Endothelial cell (in vitro differentiated cells): ENCODE data around the gene MUC4. TPM values are rescaled to one million over a fixed set of nuclear protein-coding genes. Genes with fewer than 3 reads are reported as not detected.

ENCODE experiments used
- DNase-seq: peaks from one replicate; pipeline ENCODE4 v3.0.0; 2021; ENCODE audit warnings: low spot score
- H3K27ac Mint-ChIP-seq: one replicate; pipeline ENCODE4 v1.8.0; 2021; ENCODE audit warnings: mixed read lengths, inconsistent platforms; ENCODE audit not compliant: unreplicated experiment
- H3K27me3 Mint-ChIP-seq: one replicate; pipeline ENCODE4 v1.8.0; 2021; ENCODE audit warnings: mild to moderate bottlenecking, moderate library complexity, mixed read lengths, inconsistent platforms; ENCODE audit not compliant: unreplicated experiment
- H3K36me3 Mint-ChIP-seq: one replicate; pipeline ENCODE4 v1.8.0; 2021; ENCODE audit warnings: mild to moderate bottlenecking, low read depth, mixed read lengths, inconsistent platforms; ENCODE audit not compliant: unreplicated experiment
- H3K4me1 Mint-ChIP-seq: one replicate; pipeline ENCODE4 v1.8.0; 2021; ENCODE audit warnings: mild to moderate bottlenecking, mixed read lengths, inconsistent platforms; ENCODE audit not compliant: unreplicated experiment
- H3K4me3 Mint-ChIP-seq: one replicate; pipeline ENCODE4 v1.8.0; 2021; ENCODE audit warnings: mild to moderate bottlenecking, mixed read lengths, inconsistent platforms; ENCODE audit not compliant: unreplicated experiment
- H3K9me3 Mint-ChIP-seq: one replicate; pipeline ENCODE4 v1.8.0; 2021; ENCODE audit warnings: mixed read lengths, inconsistent platforms; ENCODE audit not compliant: unreplicated experiment
- CTCF ChIP-seq: fragments of 200-600 bp; sonication (generic); IDR thresholded peaks from one replicate; pipeline ENCODE4 v1.5.0; 2021; ENCODE audit warnings: antibody characterized with exemption; ENCODE audit not compliant: unreplicated experiment
- long read RNA-seq: library from polyadenylated mRNA; unstranded; transcript quantifications from one replicate; pipeline ENCODE4 v2.0.0, GENCODE V29; 2020; ENCODE audit not compliant: unreplicated experiment
- total RNA-seq: library from RNA; stranded (reverse); fragmentation: NEBNext Ultra II Directional; extraction: Animal tissue kit (Norgen Biotek cat#: 25700); gene quantifications from one replicate; pipeline ENCODE4 v1.2.1, GENCODE V29; 2021; ENCODE audit not compliant: unreplicated experiment

The MUC4 gene
- total RNA-seq: 0.05 TPM
- long read RNA-seq: 0 reads

- Mint-ChIP-seq H3K27ac (no peak within 1 kb of the TSS), H3K4me1 (peaks cover 5% of the 10 kb centered on the region), H3K4me3 (peak within 1 kb of the TSS; percentile 2), H3K9me3 (no peaks in the 10 kb centered on the region), H3K27me3 (peaks cover 6% of the 10 kb centered on the region), H3K36me3 (no peaks in the 10 kb centered on the region)
- no peak for TF ChIP-seq CTCF
- DNase-seq: no peak
Observed at GRCh38 chr3:195811756-195812155, at the start of gene MUC4. Gene MUC4, minus strand, starts transcription at chr3:195811929. Its CDS starts 112 bp downstream, at chr3:195811817.

- no peak for DNase-seq
- Mint-ChIP-seq H3K27me3 (peaks cover 6% of the 10 kb centered on the region), H3K4me3 (no peak overlapping the region), H3K27ac (peak overlapping the region; percentile 62), H3K4me1 (peaks cover 22% of the 10 kb centered on the region), H3K9me3 (no peaks in the 10 kb centered on the region), H3K36me3 (peaks cover 10% of the 10 kb centered on the region)
- no peak for TF ChIP-seq CTCF
Observed at GRCh38 chr3:195860456-195860855, 48.7 kb upstream of the MUC4 start.

- Mint-ChIP-seq H3K27ac (peak overlapping the region; percentile 62), H3K27me3 (peaks cover 6% of the 10 kb centered on the region), H3K9me3 (no peaks in the 10 kb centered on the region), H3K4me1 (peaks cover 22% of the 10 kb centered on the region), H3K36me3 (peaks cover 7% of the 10 kb centered on the region), H3K4me3 (no peak overlapping the region)
- TF ChIP-seq CTCF: no peak
- DNase-seq: no peak
Observed at GRCh38 chr3:195859846-195860411, 48.2 kb upstream of the MUC4 start.

GRCh38 chr3:195859061-195859845, 47.5 kb upstream of the MUC4 start:
- TF ChIP-seq CTCF: peak; percentile 98
- H3K27ac Mint-ChIP-seq: peak overlapping the region; percentile 62
- no peaks in the 10 kb centered on the region for H3K9me3 Mint-ChIP-seq
- peaks cover 22% of the 10 kb centered on the region for H3K4me1 Mint-ChIP-seq
- H3K36me3 Mint-ChIP-seq: peaks cover 2% of the 10 kb centered on the region
- DNase-seq: peak; percentile 84
- peaks cover 5% of the 10 kb centered on the region for H3K27me3 Mint-ChIP-seq
- H3K4me3 Mint-ChIP-seq: no peak overlapping the region
